Body of pancreas (tissue), 4 donors: ENCODE results near the gene RNU1-2. TPM values are rescaled to one million over a fixed set of nuclear protein-coding genes. Genes with fewer than 3 reads are reported as not detected.
"Not testable (repeated sequence)": the region's sequence is repeated elsewhere in the genome, so short reads cannot be mapped to it uniquely, and the experiment has no call there.

Experiments used
- ATAC-seq: fragments of 150-250 bp; one replicate; pipeline ENCODE4 v1.9.1; 2016
- DNase-seq, 4 donors: peaks; one replicate each; pipeline ENCODE4 v3.0.0-alpha.2; 2019
- H3K27ac ChIP-seq, 4 donors: fragments of 200-600 bp; sonication (generic); 1 replicate in 3 of 4; 2 replicates in 1 of 4; pipeline versions ENCODE4 v1.5.1 to v1.6.1; 2016 to 2019; ENCODE audit warnings: mild to moderate bottlenecking in 1 of 4, mixed read lengths in 1 of 4, moderate library complexity in 1 of 4
- H3K27me3 ChIP-seq, 2 donors: fragments of 200-600 bp; sonication (generic); one replicate each; pipeline ENCODE4 v1.6.0; 2016; ENCODE audit warnings: mild to moderate bottlenecking in 1 of 2
- H3K36me3 ChIP-seq, 2 donors: fragments of 200-600 bp; sonication (generic); replicated peaks in 1 of 2; 2 replicates each; pipeline ENCODE4 v1.5.1; 2016; ENCODE audit warnings: low read depth in 2 of 2; ENCODE audit not compliant: insufficient read depth in 1 of 2
- H3K4me1 ChIP-seq: fragments of 200-600 bp; sonication (generic); one replicate; pipeline ENCODE4 v1.6.0; 2016
- H3K4me3 ChIP-seq, 2 donors: fragments of 200-600 bp; sonication (generic); 1 replicate in 1 of 2; 2 replicates in 1 of 2; pipeline ENCODE4 v1.5.1; 2016 to 2019
- H3K9me3 ChIP-seq, 3 donors: fragments of 200-600 bp; sonication (generic); 1 replicate in 2 of 3; 2 replicates in 1 of 3; pipeline ENCODE4 v1.5.1; 2016
- POLR2A ChIP-seq, 3 donors: fragments of 450-650 bp; IDR thresholded peaks; one replicate each; pipeline ENCODE4 v1.6.1; 2016; ENCODE audit warnings: antibody characterized with exemption in 3 of 3, mild to moderate bottlenecking in 2 of 3
- WGBS, 2 donors: methylation state at CpG; one replicate each; pipeline ENCODE4 v1.1.5; 2017; 5-methylcytosine and 5-hydroxymethylcytosine counted together
- intact Hi-C: fragments of 100-400 bp; cut with DNase I; formaldehyde crosslinking; loops from one replicate; pipeline ENCODE4 v1.15.1; 2023
- total RNA-seq, 2 donors: library from RNA; depleted of rRNA; stranded (reverse); fragments of >200 nt; gene quantifications; one replicate each; pipeline ENCODE4 v1.1.0, GENCODE V29; 2016
- TF ChIP-seq, protein P1 (sequence below), 7 experiments: fragments of 450-650 bp in 4 of 7; fragments of 200-600 bp in 3 of 7; sonication (generic) in 3 of 7; IDR thresholded peaks; one replicate each; pipeline ENCODE4 v1.5.1; 2016 to 2019; ENCODE audit warnings: antibody characterized with exemption in 7 of 7

The RNU1-2 gene
- total RNA-seq, 2 donors from 2014 or later = under 0.01 to 15,479 TPM

GRCh38 chr1:16872152-16873075, 23.4 kb upstream of the RNU1-2 start:
- ATAC-seq (peak; percentile 64), DNase-seq (peak in 3 of 4 donors; percentile 25 to 45 (median 32))
- H3K4me3 ChIP-seq, H3K9me3 ChIP-seq, intact Hi-C loops, H3K27ac ChIP-seq, H3K27me3 ChIP-seq, H3K36me3 ChIP-seq: not testable (repeated sequence)
- peaks cover 13% of the 10 kb centered on the region for H3K4me1 ChIP-seq
- WGBS, 2 donors = 44 to 63% methylated on average over 36 to 56 of the region's 66 CpGs

GRCh38 chr1:16873076-16873879, 22.5 kb upstream of the RNU1-2 start:
- peaks cover 13% of the 10 kb centered on the region for H3K4me1 ChIP-seq
- peak; percentile 64 for ATAC-seq
- H3K36me3 ChIP-seq, intact Hi-C loops, H3K4me3 ChIP-seq, H3K9me3 ChIP-seq, H3K27ac ChIP-seq, H3K27me3 ChIP-seq: not testable (repeated sequence)
- 14 to 17% methylated on average over 16 to 37 of the region's 52 CpGs for WGBS, 2 donors
- peak; percentile 64 to 80 (median 69) for DNase-seq

DNA sequence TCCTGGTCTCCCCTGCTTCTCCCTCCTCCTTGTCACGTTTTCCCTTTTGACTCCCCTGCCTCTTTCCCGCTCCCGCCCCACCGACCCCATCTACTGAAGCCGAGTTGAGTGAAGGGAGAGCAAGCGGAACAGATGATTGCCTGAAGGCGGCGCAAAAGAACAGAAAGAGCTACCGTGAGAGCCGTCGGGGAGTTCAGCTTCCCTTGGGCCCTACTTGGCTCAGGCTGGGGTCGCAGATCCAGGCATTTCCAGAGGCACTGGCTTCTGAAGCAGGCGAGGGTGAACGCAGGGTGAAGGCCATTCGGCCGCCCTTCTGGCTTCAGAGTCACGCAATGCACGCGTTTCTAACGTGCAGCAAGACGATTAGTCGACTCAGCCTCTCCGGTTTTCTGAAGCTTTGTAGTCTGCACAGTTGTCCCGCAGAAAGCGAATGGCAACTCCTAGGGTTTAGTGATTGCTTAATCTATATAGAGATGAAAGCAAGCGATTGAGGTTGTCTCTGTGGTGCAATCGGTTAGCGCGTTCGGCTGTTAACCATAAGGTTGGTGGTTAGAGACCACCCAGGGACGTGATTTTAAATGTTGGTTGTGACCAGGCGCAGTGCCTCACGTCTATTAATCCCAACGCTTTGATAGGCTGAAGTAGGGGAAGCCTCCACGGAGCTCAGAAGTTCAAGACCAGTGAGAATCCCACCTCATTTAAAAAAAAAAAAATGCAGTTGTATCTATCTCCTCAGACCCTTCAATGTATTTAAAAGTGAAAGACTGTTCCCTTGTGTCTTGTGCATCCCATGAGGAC, 20.6 kb upstream of the RNU1-2 start:
- ATAC-seq, H3K36me3 ChIP-seq, intact Hi-C loops, DNase-seq, H3K27me3 ChIP-seq, H3K9me3 ChIP-seq, H3K27ac ChIP-seq, H3K4me3 ChIP-seq: not testable (repeated sequence)
- WGBS, 2 donors = 40 to 46% methylated on average over 27 to 31 of the region's 35 CpGs
- H3K4me1 ChIP-seq = peaks cover 13% of the 10 kb centered on the region

DNA sequence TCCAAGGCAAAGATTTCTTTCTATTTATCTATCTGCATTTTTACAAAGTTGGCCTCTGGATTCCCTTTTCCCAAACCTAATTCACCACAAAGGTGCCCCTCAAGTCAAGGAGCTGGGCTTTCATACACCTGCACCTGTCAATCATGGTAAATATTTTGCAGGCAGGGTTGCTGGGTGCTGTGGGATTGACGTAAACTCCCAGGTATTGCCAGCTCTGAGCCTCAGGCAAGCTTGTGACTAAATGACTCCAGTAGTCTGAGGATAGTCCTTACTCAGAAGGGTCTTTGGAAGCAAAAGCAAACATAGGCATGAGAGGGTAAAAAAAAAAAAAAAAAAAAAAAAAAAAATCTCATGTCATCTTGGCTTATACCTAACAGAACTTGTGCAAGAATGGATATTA, 14.0 kb upstream of the RNU1-2 start:
- intact Hi-C loops, H3K4me3 ChIP-seq, H3K4me1 ChIP-seq, H3K27me3 ChIP-seq, H3K27ac ChIP-seq, H3K9me3 ChIP-seq, H3K36me3 ChIP-seq: not testable (repeated sequence)
- DNase-seq (peak in 3 of 4 donors; percentile 49 to 75 (median 62)), ATAC-seq (peak; percentile 41)
- WGBS, 2 donors = 64 to 79% methylated on average over 1 of the region's 1 CpG

DNA sequence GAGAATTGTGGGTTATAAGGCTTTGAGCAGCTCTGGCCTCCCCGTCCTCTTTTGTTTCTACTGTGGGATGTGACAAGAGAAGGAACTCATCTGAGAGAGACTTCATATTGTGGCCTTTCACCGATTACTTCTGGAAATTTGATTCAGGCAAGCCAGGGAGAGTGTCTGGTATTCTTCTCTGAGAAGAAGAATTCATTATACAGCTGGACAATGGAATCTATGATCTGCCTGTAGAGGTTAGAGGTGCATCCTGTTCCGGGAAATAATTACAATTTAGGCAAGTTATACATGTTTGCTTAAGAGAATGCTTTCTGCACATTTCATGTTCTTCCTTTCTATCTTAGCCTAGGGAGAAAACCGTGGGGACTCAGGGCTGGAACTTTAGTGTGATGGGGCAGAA, 12.8 kb upstream of the RNU1-2 start:
- no peak overlapping the region for H3K4me3 ChIP-seq
- H3K27me3 ChIP-seq = no peaks in the 10 kb centered on the region
- H3K36me3 ChIP-seq = no peaks in the 10 kb centered on the region
- no peaks in the 10 kb centered on the region for H3K9me3 ChIP-seq
- 61 to 66% methylated on average over 4 of the region's 4 CpGs for WGBS, 2 donors
- intact Hi-C loops = no loop called here
- ATAC-seq (no peak), DNase-seq (no peak)
- no peaks in the 10 kb centered on the region for H3K4me1 ChIP-seq
- TF ChIP-seq, protein P1, sequence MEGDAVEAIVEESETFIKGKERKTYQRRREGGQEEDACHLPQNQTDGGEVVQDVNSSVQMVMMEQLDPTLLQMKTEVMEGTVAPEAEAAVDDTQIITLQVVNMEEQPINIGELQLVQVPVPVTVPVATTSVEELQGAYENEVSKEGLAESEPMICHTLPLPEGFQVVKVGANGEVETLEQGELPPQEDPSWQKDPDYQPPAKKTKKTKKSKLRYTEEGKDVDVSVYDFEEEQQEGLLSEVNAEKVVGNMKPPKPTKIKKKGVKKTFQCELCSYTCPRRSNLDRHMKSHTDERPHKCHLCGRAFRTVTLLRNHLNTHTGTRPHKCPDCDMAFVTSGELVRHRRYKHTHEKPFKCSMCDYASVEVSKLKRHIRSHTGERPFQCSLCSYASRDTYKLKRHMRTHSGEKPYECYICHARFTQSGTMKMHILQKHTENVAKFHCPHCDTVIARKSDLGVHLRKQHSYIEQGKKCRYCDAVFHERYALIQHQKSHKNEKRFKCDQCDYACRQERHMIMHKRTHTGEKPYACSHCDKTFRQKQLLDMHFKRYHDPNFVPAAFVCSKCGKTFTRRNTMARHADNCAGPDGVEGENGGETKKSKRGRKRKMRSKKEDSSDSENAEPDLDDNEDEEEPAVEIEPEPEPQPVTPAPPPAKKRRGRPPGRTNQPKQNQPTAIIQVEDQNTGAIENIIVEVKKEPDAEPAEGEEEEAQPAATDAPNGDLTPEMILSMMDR (IDR thresholded peaks at IDR 0.05) = no peak
- no peak for TF ChIP-seq POLR2A (IDR thresholded peaks at IDR 0.05)
- no peak overlapping the region for H3K27ac ChIP-seq

- H3K9me3 ChIP-seq, intact Hi-C loops, H3K4me3 ChIP-seq, H3K27ac ChIP-seq, H3K27me3 ChIP-seq, ATAC-seq, DNase-seq, H3K36me3 ChIP-seq, H3K4me1 ChIP-seq: not testable (repeated sequence)
- WGBS, 2 donors = 60 to 69% methylated on average over 5 of the region's 5 CpGs
These were observed 11.3 kb upstream of the RNU1-2 start for GRCh38 chr1:16884487-16884886.
